Activated naive CD4-positive, alpha-beta T cell treated with anti-CD3 and anti-CD28 coated beads, Interleukin-2, amount 10 ng/mL, durations not matched to agents 7 days and 5 days (primary cell): ENCODE measurements around the gene CMTM6.
"Not testable (repeated sequence)": the region's sequence is repeated elsewhere in the genome, so short reads cannot be mapped to it uniquely, and the experiment has no call there.

Experiments used
- CTCF ChIA-PET: fragments of 350-600 bp; sonication (Branson Sonifier 250); formaldehyde crosslinking; loops from one replicate; lab custom pipeline; 2021; ENCODE audit warnings: antibody characterized with exemption; lab: Charles Lee
- DNase-seq: peaks from one replicate; pipeline ENCODE4 v3.0.0-alpha.2; 2020
- H3K27ac Mint-ChIP-seq: one replicate; pipeline ENCODE4 v1.8.0; 2021; ENCODE audit warnings: mild to moderate bottlenecking, moderate library complexity, mixed read lengths
- H3K27me3 Mint-ChIP-seq: one replicate; pipeline ENCODE4 v1.8.0; 2021; ENCODE audit warnings: mild to moderate bottlenecking, mixed read lengths
- H3K36me3 Mint-ChIP-seq: one replicate; pipeline ENCODE4 v1.8.0; 2021; ENCODE audit warnings: mixed read lengths
- H3K4me1 Mint-ChIP-seq: one replicate; pipeline ENCODE4 v1.8.0; 2021; ENCODE audit warnings: mixed read lengths
- H3K4me3 Mint-ChIP-seq: one replicate; pipeline ENCODE4 v1.8.0; 2021; ENCODE audit warnings: mild to moderate bottlenecking, moderate library complexity, mixed read lengths
- H3K9me3 Mint-ChIP-seq: one replicate; pipeline ENCODE4 v1.8.0; 2021; ENCODE audit warnings: mixed read lengths

CMTM6 gene

GRCh38 chr3:32493437-32494414 lies 8.9 kb downstream of the CMTM6 start:
- no peak for DNase-seq
- no peaks in the 10 kb centered on the region for H3K27me3 Mint-ChIP-seq
- CTCF ChIA-PET, result interaction anchor here (0.7 kb wide), 1 partner anchor 253 kb away, joined by 3 read pairs; no protein-coding TSS in a partner anchor

GRCh38 chr3:32492684-32493436 lies 9.8 kb downstream of the CMTM6 start:
- Mint-ChIP-seq H3K27me3 (no peaks in the 10 kb centered on the region), H3K4me3 (no peak overlapping the region), H3K4me1 (peaks cover 9% of the 10 kb centered on the region), H3K36me3 (peaks cover 22% of the 10 kb centered on the region), H3K9me3 (no peaks in the 10 kb centered on the region), H3K27ac (no peak overlapping the region)
- CTCF ChIA-PET, result no interaction called here
- no peak for DNase-seq

More at GRCh38 chr3:32493437-32494414, 8.9 kb downstream of the CMTM6 start:
- H3K36me3 Mint-ChIP-seq, result peaks cover 16% of the 10 kb centered on the region
- H3K27ac Mint-ChIP-seq, result no peak overlapping the region
- H3K4me3 Mint-ChIP-seq, result no peak overlapping the region
- H3K4me1 Mint-ChIP-seq, result peaks cover 13% of the 10 kb centered on the region
- no peaks in the 10 kb centered on the region for H3K9me3 Mint-ChIP-seq

GRCh38 chr3:32488474-32489008 lies 14.1 kb downstream of the CMTM6 start:
- Mint-ChIP-seq H3K4me3 (no peak overlapping the region), H3K4me1 (peaks cover 6% of the 10 kb centered on the region), H3K36me3 (peaks cover 37% of the 10 kb centered on the region), H3K9me3 (no peaks in the 10 kb centered on the region), H3K27me3 (no peaks in the 10 kb centered on the region), H3K27ac (no peak overlapping the region)
- DNase-seq, result no peak
- CTCF ChIA-PET, result no interaction called here

GRCh38 chr3:32487781-32488473 lies 14.7 kb downstream of the CMTM6 start:
- Mint-ChIP-seq H3K9me3 (no peaks in the 10 kb centered on the region), H3K4me3 (no peak overlapping the region), H3K4me1 (peaks cover 6% of the 10 kb centered on the region), H3K27ac (no peak overlapping the region), H3K36me3 (peaks cover 40% of the 10 kb centered on the region), H3K27me3 (no peaks in the 10 kb centered on the region)
- DNase-seq, result no peak
- CTCF ChIA-PET, result no interaction called here

GRCh38 chr3:32484436-32484835 lies 18.2 kb downstream of the CMTM6 start:
- Mint-ChIP-seq H3K36me3 (peaks cover 61% of the 10 kb centered on the region), H3K27me3 (no peaks in the 10 kb centered on the region), H3K4me3 (no peak overlapping the region), H3K4me1 (peaks cover 6% of the 10 kb centered on the region), H3K27ac (no peak overlapping the region), H3K9me3 (no peaks in the 10 kb centered on the region)
- no peak for DNase-seq
- CTCF ChIA-PET, result no interaction called here

GRCh38 chr3:32483772-32484171 lies 18.9 kb downstream of the CMTM6 start:
- H3K27me3 Mint-ChIP-seq, result no peaks in the 10 kb centered on the region
- no peaks in the 10 kb centered on the region for H3K9me3 Mint-ChIP-seq
- no peak for DNase-seq
- H3K36me3 Mint-ChIP-seq, result peaks cover 67% of the 10 kb centered on the region
- CTCF ChIA-PET, result interaction anchor here (1.0 kb wide), 1 partner anchor 15 kb away, joined by 4 read pairs; no protein-coding TSS in a partner anchor
- H3K4me1 Mint-ChIP-seq, result peaks cover 6% of the 10 kb centered on the region
- no peak overlapping the region for H3K4me3 Mint-ChIP-seq
- H3K27ac Mint-ChIP-seq, result no peak overlapping the region

- DNase-seq, result no peak
- H3K36me3 Mint-ChIP-seq, result peaks cover 66% of the 10 kb centered on the region
- no peaks in the 10 kb centered on the region for H3K9me3 Mint-ChIP-seq
- H3K27ac Mint-ChIP-seq, result no peak overlapping the region
- H3K27me3 Mint-ChIP-seq, result no peaks in the 10 kb centered on the region
- H3K4me1 Mint-ChIP-seq, result peaks cover 6% of the 10 kb centered on the region
- H3K4me3 Mint-ChIP-seq, result no peak overlapping the region
- CTCF ChIA-PET, result interaction anchor here (1.0 to 1.4 kb wide), 3 partner anchors 13 to 19 kb away, joined by 4 read pairs; no protein-coding TSS in a partner anchor
These were observed 20.0 kb downstream of the CMTM6 start for GRCh38 chr3:32482693-32483092.

- CTCF ChIA-PET, result interaction anchor here (1.0 to 1.4 kb wide), 3 partner anchors 12 to 19 kb away, joined by 4 read pairs; no protein-coding TSS in a partner anchor
- DNase-seq, result no peak
- H3K4me3 Mint-ChIP-seq, result no peak overlapping the region
- H3K36me3 Mint-ChIP-seq, result peaks cover 66% of the 10 kb centered on the region
- no peaks in the 10 kb centered on the region for H3K9me3 Mint-ChIP-seq
- no peak overlapping the region for H3K27ac Mint-ChIP-seq
- no peaks in the 10 kb centered on the region for H3K27me3 Mint-ChIP-seq
- peaks cover 6% of the 10 kb centered on the region for H3K4me1 Mint-ChIP-seq
These were observed 20.6 kb downstream of the CMTM6 start for GRCh38 chr3:32481791-32482631.

- Mint-ChIP-seq H3K36me3 (peaks cover 64% of the 10 kb centered on the region), H3K4me3 (no peak overlapping the region), H3K27ac (no peak overlapping the region)
These were observed 22.0 kb downstream of the CMTM6 start for GRCh38 chr3:32480604-32481003.

GRCh38 chr3:32474201-32474600 lies 28.5 kb downstream of the CMTM6 start:
- CTCF ChIA-PET, result interaction anchor here (1.3 kb wide), 1 partner anchor 75 kb away, joined by 3 read pairs; no protein-coding TSS in a partner anchor
- Mint-ChIP-seq H3K4me3 (no peak overlapping the region), H3K27me3 (no peaks in the 10 kb centered on the region), H3K9me3 (no peaks in the 10 kb centered on the region), H3K36me3 (peaks cover 64% of the 10 kb centered on the region), H3K4me1 (peaks cover 25% of the 10 kb centered on the region), H3K27ac (no peak overlapping the region)
- no peak for DNase-seq

More at GRCh38 chr3:32480604-32481003, 22.0 kb downstream of the CMTM6 start:
- no peaks in the 10 kb centered on the region for H3K27me3 Mint-ChIP-seq
- CTCF ChIA-PET, result interaction anchor here (0.7 to 2.9 kb wide), 3 partner anchors 11 to 104 kb away, joined by 3 to 9 read pairs (median 6); no protein-coding TSS in a partner anchor
- no peaks in the 10 kb centered on the region for H3K9me3 Mint-ChIP-seq
- peaks cover 6% of the 10 kb centered on the region for H3K4me1 Mint-ChIP-seq
- no peak for DNase-seq

GRCh38 chr3:32472151-32472550 lies 30.5 kb downstream of the CMTM6 start:
- DNase-seq, H3K27ac Mint-ChIP-seq, H3K9me3 Mint-ChIP-seq, H3K27me3 Mint-ChIP-seq, H3K4me3 Mint-ChIP-seq: not testable (repeated sequence)
- CTCF ChIA-PET, result interaction anchor here (0.6 kb wide), 1 partner anchor 41 kb away, joined by 3 read pairs; no protein-coding TSS in a partner anchor
- Mint-ChIP-seq H3K36me3 (peaks cover 51% of the 10 kb centered on the region), H3K4me1 (peaks cover 40% of the 10 kb centered on the region)

GRCh38 chr3:32471246-32471645 lies 31.4 kb downstream of the CMTM6 start:
- no peaks in the 10 kb centered on the region for H3K9me3 Mint-ChIP-seq
- DNase-seq, result no peak
- CTCF ChIA-PET, result interaction anchor here (5.5 kb wide), 1 partner anchor 97 kb away, joined by 123 read pairs; no protein-coding TSS in a partner anchor
- no peak overlapping the region for H3K27ac Mint-ChIP-seq
- no peak overlapping the region for H3K4me3 Mint-ChIP-seq
- H3K27me3 Mint-ChIP-seq, result no peaks in the 10 kb centered on the region
- H3K4me1 Mint-ChIP-seq, result peaks cover 47% of the 10 kb centered on the region
- H3K36me3 Mint-ChIP-seq, result peaks cover 48% of the 10 kb centered on the region
